Forelimb muscle (tissue), 1 donor: ENCODE measurements around the gene CCDC43. TPM values are rescaled to one million over a fixed set of nuclear protein-coding genes. Genes with fewer than 3 reads are reported as not detected.
"Not testable (repeated sequence)": the region's sequence is repeated elsewhere in the genome, so short reads cannot be mapped to it uniquely, and the experiment has no call there.

Experiments used
- DNase-seq: peaks from one replicate; pipeline ENCODE4 v3.0.0-alpha.2; 2013; ENCODE audit warnings: low read depth
- polyA plus RNA-seq: library from polyadenylated mRNA; unstranded; fragments of 120-200 nt; gene quantifications from one replicate; pipeline ENCODE4 v1.2.1, GENCODE V29; 2013; ENCODE audit not compliant: insufficient read length

Gene CCDC43
- polyA plus RNA-seq, 1 donor, result 28.2 TPM

DNA sequence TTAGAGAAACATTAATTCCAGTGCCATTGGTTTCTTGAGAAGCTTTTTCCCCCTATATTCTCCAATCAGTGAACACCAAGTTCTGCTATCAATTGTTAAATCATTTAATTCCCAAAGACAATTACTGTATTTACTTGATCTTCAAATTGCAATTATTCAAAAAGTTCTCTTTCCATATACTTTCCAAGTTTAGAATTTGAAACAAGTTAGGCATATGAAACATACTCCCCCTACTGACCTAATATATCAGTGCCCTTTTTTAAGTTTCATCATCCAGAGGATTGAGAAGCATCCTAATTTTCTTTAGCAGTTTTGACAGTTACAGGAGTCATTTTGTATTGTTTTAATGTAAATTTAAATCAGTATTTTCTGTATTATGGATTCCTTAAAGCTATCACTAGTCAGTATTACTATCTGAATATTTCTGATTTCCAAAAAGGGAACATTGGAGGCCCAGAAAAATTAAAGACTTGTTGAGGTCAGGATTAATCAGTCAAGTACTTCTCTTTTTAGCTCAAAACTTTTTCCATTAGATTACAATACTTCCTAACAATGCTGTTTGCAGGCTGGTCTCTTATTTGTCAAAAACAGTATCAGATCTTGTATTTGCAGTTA lies 17.0 kb downstream of the CCDC43 start:
- no peak for DNase-seq

DNA sequence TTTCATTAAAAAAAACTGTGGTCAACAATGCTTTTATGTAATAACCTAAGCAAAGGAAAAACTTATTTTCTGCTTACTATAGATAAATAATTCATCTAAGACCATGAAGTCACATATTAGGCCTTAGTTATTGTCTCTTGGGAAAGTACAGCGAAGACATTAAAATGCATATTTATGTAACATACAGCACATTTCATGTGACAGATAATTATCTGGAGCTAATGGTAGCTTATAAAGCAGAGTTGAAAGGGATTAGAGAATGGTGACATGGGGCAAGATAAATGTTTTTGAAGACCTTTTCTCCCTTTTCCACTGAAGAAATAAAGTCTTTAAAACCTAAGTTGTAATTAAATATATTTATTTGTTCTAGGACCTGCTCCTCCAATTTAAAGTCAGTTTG lies 23.6 kb downstream of the CCDC43 start:
- no peak for DNase-seq

DNA sequence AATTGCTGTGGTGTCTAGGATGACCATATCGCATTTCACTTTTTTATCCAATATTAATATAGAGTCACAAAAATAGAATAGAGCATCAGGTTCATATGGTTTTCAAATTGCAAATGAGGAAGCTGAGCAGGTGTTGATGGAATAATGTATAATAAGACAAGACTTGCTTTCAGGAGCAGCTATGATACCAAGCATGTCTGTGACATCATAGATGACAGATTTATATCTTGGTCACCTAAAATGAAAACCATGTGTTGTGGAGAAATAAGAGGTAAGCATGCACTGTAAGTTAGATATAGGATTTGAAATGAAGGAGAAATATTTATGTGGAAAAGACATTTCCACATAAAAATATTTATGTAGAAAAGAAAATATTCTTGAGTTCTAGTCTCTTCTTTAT lies 24.7 kb downstream of the CCDC43 start:
- DNase-seq, result no peak

DNA sequence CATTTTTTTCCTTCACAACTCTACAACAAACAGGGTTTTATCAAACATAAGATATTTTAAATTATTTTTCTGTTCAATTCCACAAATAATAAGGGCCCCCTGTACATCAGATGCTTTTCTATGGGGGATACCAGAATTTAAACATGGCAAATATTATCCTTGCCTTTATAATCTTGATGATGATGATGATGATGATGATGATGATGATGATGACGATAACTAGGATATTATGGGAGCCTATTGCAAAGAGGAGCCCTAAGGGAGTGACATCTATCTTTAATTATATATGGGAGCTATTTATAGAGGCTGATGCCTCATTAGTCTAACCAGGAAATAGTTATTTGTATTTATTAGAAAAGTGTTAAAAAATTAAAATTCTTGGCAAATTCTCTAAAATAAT lies 26.5 kb downstream of the CCDC43 start:
- DNase-seq, result no peak

DNA sequence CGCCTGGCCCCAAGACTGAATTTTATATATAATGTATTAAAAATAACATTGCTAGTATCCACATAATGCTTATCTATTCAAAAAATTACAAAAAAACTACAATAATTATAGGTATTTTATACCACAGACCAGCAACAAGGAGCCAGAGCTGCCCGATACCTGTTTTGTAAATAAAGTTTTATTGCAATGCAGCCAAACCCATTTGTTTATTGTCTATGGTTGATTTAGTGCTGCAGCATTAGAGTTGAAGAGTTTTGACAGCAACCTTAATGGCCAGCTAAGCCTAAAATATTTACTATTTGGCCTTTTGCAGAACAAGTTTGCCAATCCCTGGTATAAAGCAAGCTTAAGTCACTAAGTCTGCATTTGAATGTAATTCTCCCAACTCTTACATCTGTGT lies 27.7 kb downstream of the CCDC43 start:
- DNase-seq, result no peak

- DNase-seq, result no peak
Observed at GRCh38 chr17:44655983-44656710, 33.4 kb downstream of the CCDC43 start, which contains the start of gene MEIOC. MEIOC (plus strand) TSS chr17:44656468; CDS start chr17:44656614, 146 bp downstream.

GRCh38 chr17:44653954-44654353 lies 35.6 kb downstream of the CCDC43 start:
- no peak for DNase-seq

DNA sequence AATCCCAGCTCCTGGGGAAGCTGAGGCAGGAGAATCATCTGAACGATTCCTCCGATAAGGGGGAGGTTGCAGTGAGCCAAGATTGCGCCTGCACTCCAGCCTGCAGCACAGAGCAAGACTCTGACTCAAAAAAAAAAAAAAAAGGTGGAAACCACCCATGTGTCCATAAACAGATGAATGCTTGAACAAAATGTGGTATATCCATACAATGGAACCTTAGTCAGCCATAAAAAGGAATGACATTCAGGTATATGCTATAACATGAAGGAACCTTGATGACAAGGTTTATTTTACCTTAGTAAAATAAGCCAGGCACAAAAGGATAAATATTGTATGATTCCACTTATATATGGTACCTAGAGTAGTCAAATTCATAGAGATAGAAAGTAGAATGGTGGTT lies 36.2 kb downstream of the CCDC43 start:
- no peak for DNase-seq

GRCh38 chr17:44652727-44653126 lies 36.8 kb downstream of the CCDC43 start:
- no peak for DNase-seq

DNA sequence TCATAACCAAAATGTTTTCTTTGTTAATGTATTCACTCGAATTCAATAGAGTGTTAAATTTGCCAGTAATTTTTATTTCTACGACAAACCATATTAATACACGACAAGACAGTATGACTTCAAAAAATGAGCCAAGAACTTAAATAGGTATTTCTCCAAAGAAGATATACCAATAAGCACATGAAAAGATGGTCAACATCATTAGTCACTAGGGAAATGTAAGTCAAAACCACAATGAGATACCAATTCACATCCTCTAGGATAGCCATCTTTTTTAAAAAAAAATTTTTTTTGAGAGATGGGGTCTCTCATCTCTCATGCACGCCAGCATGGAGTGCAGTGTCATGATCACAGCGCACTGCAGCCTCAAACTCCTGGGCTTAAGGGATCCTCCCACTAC lies 38.3 kb downstream of the CCDC43 start:
- no peak for DNase-seq

- DNase-seq, result no peak
Observed at GRCh38 chr17:44648963-44649362, 40.6 kb downstream of the CCDC43 start.

- no peak for DNase-seq
Observed at GRCh38 chr17:44647736-44648135, 41.8 kb downstream of the CCDC43 start.

DNA sequence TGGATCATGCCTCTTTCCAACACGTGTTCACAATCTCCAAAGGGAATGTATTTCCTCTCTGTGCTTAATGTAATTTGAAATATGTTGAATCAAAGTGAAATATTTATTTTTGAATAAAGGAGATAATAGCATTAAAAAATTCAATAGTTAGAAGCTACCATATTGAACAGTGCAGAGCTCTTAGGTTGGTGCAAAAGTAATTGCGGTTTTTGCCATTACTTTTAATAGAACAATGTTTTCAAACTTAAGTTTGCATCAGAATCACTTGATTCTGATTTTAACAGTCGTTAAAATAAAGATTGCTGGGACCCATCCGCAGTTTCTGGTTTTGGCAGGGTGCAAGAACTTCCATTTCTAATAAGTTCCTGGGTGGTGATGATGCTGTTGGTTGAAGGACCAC lies 43.3 kb downstream of the CCDC43 start:
- DNase-seq, result no peak

- no peak for DNase-seq
Observed at GRCh38 chr17:44645341-44645740, 44.2 kb downstream of the CCDC43 start.

- peak; percentile 95 for DNase-seq
Observed at GRCh38 chr17:44642834-44643233, 46.7 kb downstream of the CCDC43 start.

DNA sequence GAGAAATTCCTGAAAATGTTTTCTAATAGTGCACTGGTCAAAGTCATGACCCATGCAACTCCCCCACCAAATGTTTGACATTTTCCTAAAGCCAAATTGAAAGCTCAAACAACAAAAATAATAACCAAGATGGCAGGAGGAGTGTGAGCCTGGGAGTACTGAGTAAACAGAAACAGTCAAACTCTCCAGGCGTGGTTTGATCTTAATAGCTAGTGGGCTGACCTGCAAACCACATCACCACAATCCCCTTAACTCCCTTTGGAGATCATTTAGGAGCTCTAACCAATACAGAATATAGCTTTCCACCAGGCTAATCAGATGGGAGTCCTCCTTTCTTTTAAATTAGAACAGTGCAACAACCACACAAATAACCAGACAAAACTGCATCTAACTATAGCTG lies 52.5 kb downstream of the CCDC43 start:
- no peak for DNase-seq

GRCh38 chr17:44636562-44636961 lies 53.0 kb downstream of the CCDC43 start:
- DNase-seq, result peak; percentile 25

DNA sequence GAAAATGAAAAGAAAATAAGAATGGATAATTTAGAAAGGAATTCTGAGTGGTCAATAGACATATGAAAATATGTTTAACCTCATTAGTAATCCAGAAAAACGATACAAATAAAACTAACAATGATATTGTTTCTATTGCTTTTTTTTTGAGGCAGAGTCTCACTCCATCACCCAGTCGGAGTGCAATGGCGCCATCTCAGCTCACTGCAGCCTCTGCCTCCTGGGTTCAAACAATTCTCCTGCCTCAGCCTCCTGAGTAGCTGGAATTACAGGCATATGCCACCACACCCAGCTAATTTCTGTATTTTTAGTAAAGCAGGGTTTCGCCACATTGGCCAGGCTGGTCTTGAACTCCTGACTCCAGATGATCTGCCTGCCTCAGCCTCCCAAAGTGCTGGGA lies 55.2 kb downstream of the CCDC43 start:
- not testable (repeated sequence) for DNase-seq

DNA sequence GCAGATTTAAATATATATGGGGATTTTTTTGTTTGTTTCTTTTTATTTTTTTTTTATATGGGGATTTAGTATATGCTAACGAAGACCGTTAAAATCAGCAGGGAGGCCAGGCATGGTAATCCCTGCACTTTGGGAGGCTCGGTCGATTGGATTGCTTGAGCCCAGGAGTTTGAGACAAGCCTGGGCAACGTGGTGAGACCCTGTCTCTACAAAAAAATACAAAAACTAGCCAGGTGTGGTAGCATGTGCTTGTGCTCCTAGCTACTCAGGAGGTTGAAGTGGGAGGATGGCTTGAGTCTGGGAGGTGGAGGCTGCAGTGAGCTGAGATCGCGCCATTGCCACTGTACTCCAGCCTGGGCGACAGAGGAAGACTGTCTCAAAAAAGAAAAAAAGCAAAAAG lies 55.6 kb downstream of the CCDC43 start:
- no peak for DNase-seq

GRCh38 chr17:44630703-44631102 lies 58.9 kb downstream of the CCDC43 start:
- no peak for DNase-seq

DNA sequence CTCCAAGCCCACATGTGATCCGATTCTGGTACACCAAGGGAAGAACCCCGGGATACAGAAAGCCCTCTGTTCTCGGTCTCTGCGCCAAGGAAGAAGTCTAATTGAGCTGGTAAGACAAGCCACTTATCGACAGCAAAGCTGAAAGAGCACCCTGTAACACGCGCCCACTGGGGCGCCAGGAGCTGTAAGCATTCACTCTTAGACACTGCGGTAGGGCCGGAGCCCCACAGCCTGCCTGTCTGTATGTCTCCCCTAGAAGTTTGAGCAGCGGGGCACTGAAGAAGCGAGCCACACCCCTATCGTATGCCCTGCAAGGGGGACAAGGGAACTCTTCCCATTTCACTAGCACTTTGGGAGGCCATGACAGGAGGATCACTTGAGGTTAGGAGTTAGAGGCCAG lies 60.3 kb downstream of the CCDC43 start:
- DNase-seq, result no peak

DNA sequence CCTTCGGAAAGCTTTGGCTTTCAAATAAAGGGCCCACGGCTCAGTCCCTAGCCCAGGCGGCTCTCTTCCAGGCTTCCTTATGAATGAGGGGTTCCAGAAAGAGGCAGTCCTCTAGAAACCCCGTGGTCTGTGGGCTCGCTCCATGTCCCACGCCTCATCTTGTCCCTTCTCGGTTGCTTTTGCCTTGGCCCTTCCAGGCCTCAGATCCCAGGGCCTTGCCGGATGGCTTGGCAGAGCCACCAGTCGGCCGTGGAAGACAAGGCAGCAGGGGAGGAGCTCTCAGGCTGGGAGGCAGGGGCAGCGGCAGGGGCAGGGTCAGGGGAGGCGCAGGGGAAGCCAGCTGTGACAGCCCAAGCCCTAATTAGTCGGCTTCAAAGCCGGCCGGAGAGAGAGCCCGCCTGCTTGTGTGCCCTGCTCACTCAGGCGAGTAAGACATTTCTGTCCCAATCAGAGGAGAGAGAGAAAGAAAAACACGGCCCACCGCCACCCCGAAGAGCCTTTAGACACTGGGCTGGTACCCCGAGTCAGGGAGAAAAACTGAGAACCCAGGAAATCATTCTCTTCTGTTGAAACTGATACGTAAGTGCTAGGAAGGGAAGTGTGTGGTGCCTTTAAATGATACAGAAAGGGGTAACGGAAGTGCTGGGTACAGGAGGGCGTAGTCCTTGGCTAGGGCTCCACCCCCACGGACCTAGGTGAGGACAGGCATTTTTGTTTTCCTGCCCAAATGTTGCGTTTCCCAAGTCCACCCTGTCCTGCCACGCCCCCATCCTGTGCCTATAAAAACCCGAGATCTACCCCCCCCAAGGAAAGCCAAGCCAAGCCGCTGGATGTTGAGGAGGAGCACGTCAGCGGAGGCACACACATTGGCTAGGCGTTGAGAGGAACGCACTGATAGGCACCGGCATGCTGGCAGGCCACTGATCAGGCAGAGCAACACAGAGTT lies 61.1 kb downstream of the CCDC43 start:
- no peak for DNase-seq
